Stimulated activated CD4-positive, alpha-beta T cell treated with anti-CD3 and anti-CD28 coated beads, Interleukin-4, amount 100 ng/mL, for 1 hour (primary cell): ENCODE data around the gene CBARP.

Experiments
- DNase-seq: peaks from one replicate; pipeline ENCODE4 v3.0.0-alpha.2; 2020

The CBARP gene

GRCh38 chr19:1275260-1275975 lies 37.6 kb upstream of the CBARP start, which contains the start of gene FAM174C:
TSS of gene FAM174C (plus strand) at chr19:1275530. CDS start at chr19:1275550, 20 bp downstream.
- DNase-seq: peak; percentile 98

DNA sequence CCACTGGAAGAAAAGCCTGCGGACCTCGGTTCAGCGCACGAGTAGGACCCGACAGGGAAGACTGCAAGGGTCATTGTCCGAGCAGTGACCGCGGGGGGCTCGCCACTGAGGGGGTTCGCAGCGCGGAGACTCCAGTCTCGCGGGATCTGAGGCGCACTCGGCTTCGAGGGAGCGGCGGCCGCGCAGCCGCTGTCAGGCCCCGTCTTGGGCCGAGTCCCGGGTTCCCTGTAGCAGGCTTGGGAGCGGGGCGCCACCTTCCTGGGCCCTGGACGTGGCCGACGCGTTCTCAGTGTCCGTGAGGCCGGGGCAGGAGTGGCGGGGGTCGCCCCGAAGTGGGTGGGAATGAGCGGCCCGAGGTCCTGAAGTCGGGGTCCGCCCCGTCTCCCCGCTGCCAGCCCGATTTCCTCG lies 37.1 kb upstream of the CBARP start:
- DNase-seq: no peak

GRCh38 chr19:1274081-1274851 lies 36.5 kb upstream of the CBARP start:
- DNase-seq: no peak

GRCh38 chr19:1273263-1274041 lies 35.6 kb upstream of the CBARP start:
- DNase-seq: no peak

- no peak for DNase-seq
Measured at GRCh38 chr19:1272423-1273262, 34.8 kb upstream of the CBARP start.

- no peak for DNase-seq
Measured at GRCh38 chr19:1271528-1272422, 34.0 kb upstream of the CBARP start.

DNA sequence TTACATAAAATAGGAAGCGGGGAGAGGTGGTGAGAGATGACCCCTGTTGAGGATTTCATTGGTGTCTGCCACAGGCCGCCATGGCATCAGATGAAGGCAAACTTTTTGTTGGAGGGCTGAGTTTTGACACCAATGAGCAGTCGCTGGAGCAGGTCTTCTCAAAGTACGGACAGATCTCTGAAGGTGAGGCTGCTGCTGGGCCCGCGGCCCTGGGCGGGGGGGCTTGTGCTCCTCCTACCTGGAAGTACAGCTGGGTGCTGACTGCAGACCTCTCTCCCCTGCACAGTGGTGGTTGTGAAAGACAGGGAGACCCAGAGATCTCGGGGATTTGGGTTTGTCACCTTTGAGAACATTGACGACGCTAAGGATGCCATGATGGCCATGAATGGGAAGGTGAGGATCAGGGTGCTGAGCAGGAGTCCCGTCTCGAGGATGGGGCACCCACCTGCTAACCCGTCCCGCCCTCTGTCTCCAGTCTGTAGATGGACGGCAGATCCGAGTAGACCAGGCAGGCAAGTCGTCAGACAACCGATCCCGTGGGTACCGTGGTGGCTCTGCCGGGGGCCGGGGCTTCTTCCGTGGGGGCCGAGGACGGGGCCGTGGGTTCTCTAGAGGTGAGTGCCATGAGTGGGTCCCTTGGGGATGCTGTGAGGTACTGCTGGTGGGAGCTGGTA lies 33.2 kb upstream of the CBARP start:
- no peak for DNase-seq

- DNase-seq: peak; percentile 32
Measured at GRCh38 chr19:1270213-1270853, 32.5 kb upstream of the CBARP start.

DNA sequence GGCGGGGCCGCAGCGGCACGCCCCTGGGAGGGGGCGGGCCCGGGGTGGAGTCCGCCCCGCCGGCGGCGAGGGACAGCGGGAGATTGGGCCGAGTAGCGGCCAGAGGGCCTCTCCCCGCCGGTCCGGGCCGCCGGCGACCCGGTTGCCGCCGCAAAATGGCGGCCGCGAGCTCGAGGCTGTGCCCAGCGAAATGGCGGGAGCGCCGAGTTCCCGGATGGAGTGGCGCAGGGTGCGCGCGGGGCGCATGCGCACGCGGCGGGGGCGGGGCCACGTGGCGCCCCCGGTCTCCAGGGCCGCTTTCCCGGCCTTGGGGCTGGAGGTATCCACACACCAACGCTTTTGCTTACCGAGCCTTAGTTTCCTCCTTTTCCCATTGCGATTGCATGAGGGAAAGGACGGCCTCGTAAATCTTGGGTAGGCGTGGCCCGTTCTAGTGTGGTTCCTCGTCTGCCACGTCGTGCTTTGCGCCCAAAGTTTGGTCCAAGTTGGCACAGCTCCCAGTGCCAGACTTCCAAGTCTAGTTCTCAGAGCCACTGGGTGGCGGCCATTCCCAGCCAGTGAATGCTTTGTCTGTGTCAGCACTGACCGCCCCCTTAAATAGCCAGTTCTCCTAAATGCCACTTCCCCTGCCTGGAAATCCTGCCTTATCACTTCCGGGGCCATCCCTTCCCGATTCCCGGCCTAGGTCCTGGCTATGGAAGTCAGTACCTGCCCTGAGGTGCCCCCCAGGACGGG lies 31.8 kb upstream of the CBARP start:
- DNase-seq: peak; percentile 86

- DNase-seq: peak; percentile 99
Measured at GRCh38 chr19:1269065-1269477, 31.3 kb upstream of the CBARP start, which contains the start of gene CIRBP. TSS of gene CIRBP (plus strand) at chr19:1269332. CDS start at chr19:1270934, 1,602 bp downstream.

GRCh38 chr19:1268226-1269064 lies 30.6 kb upstream of the CBARP start:
- DNase-seq: no peak

GRCh38 chr19:1267477-1268225 lies 29.8 kb upstream of the CBARP start:
- no peak for DNase-seq

DNA sequence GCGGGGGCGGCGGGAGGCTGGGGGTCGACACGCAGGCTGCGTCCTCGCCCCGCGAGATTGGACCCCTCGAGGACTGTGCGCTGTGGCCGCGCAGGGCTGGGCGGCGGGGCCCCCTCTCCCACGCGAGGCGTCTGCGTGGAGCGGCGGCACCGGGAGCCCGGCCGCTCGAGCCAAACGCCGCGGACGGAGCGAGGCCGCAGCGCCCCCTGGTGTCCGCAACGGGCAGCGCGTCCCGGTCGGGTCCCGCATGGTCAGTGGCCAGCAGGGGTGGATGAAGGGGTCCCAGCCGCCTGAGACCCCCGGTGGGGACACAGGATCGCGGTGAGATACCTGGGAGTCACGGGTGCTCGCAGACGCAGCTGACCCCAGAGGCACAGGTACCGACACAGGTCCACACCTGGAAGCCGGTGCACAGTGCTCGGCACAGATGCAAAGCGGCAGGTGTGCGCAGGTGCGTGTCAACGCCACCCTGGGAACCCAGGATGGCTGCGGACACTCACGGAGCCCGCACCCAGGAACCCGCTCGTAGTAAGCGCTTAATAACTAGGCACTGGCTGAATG lies 29.2 kb upstream of the CBARP start:
- peak; percentile 67 for DNase-seq

DNA sequence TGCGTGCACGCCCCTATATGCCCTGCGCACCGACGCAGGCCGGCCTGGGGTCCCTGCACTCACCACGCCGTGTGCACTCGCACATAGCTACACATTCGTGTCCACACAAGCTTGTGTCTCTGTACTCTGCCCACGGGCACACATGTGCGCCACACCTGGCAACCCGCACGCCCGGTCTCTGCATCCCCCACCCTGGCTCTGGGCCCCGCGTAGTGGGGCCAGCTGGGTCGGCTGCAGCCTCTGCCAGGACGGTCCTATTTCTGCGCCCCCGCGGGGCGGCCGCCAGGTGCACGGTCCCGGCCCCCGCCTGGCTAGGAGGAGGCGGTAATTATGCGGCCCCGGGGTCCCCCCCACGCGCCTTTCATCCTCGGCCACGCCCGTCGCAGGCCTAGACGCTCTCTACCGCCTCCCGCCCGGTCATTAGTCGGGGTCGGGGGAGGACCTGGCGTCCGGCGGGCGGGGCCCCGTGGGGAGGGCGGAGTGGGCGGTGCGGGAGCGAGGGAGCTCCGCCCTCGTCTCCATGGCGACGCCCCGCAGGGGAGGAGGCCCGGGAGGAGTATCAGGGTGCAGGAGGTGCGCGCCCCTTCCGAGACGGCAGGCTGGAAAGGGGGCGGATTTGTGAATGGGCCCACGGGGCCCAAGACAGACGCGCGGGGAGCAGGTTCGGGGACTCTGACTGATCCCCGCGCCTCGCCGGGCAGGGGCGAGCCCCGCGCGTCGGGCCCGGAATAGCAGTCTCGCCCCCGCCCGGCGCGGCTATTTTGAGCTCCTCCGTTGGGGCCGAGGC lies 28.5 kb upstream of the CBARP start:
- peak; percentile 77 for DNase-seq

DNA sequence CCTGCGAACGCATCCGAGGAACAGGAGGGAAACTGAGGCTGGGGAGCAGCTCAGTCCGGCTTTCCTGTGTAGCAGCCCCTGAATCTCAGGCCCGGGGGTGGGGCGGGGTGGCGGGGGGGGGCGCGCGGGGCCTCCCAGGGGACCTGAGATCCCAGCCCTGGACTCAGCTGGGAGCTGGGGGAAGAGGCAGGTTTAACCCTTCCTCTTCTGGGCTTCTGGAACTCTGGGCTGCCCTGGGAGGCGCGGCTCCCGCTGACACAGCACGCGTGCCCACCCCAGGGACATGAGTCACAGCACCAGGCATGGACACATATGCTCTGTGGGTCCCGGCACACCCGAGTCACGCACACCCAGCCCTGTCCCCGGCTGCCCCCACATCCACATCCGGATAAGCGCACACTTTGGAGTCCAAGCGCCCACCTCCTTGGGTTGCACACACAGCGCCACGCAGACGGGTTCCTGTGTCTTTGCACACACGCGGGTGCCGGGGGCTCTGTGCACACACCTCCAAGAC lies 27.9 kb upstream of the CBARP start:
- peak; percentile 42 for DNase-seq
